ENCODE measurements around the gene PAGE2. TPM values are rescaled to one million over a fixed set of nuclear protein-coding genes. Genes with fewer than 3 reads are reported as not detected.
A peak's percentile ranks its signal among the peaks of the same experiment; 100 is the strongest.
"Not testable (repeated sequence)": the region's sequence is repeated elsewhere in the genome, so short reads cannot be mapped to it uniquely, and the experiment has no call there.

Gene PAGE2
- total RNA-seq, 1 donor from 2014 or later, result not detected

DNA sequence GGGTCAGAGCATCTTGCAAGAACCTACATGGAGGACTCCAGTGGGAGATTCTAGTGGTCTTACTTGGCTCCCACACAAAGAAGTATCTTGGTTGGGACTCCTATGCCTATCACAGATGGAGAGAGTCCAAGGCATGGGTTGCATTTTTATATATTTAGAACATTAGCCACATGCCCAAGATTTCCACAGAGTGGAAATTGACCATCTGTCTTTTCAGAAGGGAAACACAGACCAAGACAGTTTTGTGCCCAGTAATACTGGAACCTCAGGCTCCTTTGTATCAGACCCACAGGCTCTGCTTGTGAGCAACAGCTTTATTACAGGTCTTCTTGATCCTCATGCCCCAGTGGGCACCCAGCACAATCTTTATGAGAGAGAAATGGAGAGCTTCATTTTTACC, 43.6 kb downstream of the PAGE2 start:
- no peaks in the 10 kb centered on the region for H3K9me3 ChIP-seq
- H3K27me3 ChIP-seq, result no peaks in the 10 kb centered on the region
- H3K27ac ChIP-seq, result no peak overlapping the region
- intact Hi-C loops (cut with DNase I), result loop anchor here (10.0 kb wide), 1 partner anchor 212 kb away; no protein-coding TSS in a partner anchor
- H3K4me3 ChIP-seq, result no peak overlapping the region
- H3K4me1 ChIP-seq, result no peaks in the 10 kb centered on the region
- TF ChIP-seq, protein P1, sequence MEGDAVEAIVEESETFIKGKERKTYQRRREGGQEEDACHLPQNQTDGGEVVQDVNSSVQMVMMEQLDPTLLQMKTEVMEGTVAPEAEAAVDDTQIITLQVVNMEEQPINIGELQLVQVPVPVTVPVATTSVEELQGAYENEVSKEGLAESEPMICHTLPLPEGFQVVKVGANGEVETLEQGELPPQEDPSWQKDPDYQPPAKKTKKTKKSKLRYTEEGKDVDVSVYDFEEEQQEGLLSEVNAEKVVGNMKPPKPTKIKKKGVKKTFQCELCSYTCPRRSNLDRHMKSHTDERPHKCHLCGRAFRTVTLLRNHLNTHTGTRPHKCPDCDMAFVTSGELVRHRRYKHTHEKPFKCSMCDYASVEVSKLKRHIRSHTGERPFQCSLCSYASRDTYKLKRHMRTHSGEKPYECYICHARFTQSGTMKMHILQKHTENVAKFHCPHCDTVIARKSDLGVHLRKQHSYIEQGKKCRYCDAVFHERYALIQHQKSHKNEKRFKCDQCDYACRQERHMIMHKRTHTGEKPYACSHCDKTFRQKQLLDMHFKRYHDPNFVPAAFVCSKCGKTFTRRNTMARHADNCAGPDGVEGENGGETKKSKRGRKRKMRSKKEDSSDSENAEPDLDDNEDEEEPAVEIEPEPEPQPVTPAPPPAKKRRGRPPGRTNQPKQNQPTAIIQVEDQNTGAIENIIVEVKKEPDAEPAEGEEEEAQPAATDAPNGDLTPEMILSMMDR (IDR thresholded peaks at IDR 0.05), result no peak
- no peak for DNase-seq (ENCODE audit: low spot score in 2 of 2)
- H3K36me3 ChIP-seq, result no peaks in the 10 kb centered on the region

GRCh38 chrX:55135171-55135570, 46.4 kb downstream of the PAGE2 start:
- H3K4me3 ChIP-seq, result no peak overlapping the region
- no peaks in the 10 kb centered on the region for H3K27me3 ChIP-seq
- H3K4me1 ChIP-seq, result no peaks in the 10 kb centered on the region
- no peaks in the 10 kb centered on the region for H3K36me3 ChIP-seq
- H3K27ac ChIP-seq, result no peak overlapping the region
- TF ChIP-seq, protein P1 (IDR thresholded peaks at IDR 0.05), result peak in 2 of 3 experiments; percentile 30 to 52
- H3K9me3 ChIP-seq, result no peaks in the 10 kb centered on the region
- no peak for DNase-seq (ENCODE audit: low spot score in 2 of 2)
- intact Hi-C loops (cut with DNase I), result loop anchor here (10.0 kb wide), 1 partner anchor 210 kb away; no protein-coding TSS in a partner anchor

- DNase-seq (ENCODE audit: low spot score in 2 of 2); H3K9me3 ChIP-seq; intact Hi-C loops (cut with DNase I); H3K27ac ChIP-seq; H3K36me3 ChIP-seq; H3K27me3 ChIP-seq; H3K4me3 ChIP-seq; H3K4me1 ChIP-seq: not testable (repeated sequence)
Observed at GRCh38 chrX:55140800-55141199, 52.0 kb downstream of the PAGE2 start.

Other genes starting within 250 kb of the PAGE2 start
- gene TRO, start 168.2 kb upstream of the PAGE2 start, total RNA-seq, result 1.4 TPM
- not detected for gene PFKFB1, start 94.8 kb upstream of the PAGE2 start, total RNA-seq
- gene APEX2, start 88.7 kb upstream of the PAGE2 start, total RNA-seq, result 31.5 TPM
- 6.9 TPM for gene ALAS2, start 58.0 kb upstream of the PAGE2 start, total RNA-seq
- gene PAGE2B, start 14.0 kb upstream of the PAGE2 start, total RNA-seq, result not detected
- not detected for gene PAGE5, start 131.3 kb downstream of the PAGE2 start, total RNA-seq
- not detected for gene PAGE3, start 175.9 kb downstream of the PAGE2 start, total RNA-seq

Data from ascending aorta (tissue), 2 donors.